GM10847 (cell line): ENCODE results near the gene INPPL1.

Source experiments
- POLR2A ChIP-seq: IDR thresholded peaks from 2 replicates; pipeline ENCODE4 v1.6.1; 2011; ENCODE audit not compliant: insufficient read length; ENCODE audit errors: extremely low read depth

INPPL1 gene, protein sequence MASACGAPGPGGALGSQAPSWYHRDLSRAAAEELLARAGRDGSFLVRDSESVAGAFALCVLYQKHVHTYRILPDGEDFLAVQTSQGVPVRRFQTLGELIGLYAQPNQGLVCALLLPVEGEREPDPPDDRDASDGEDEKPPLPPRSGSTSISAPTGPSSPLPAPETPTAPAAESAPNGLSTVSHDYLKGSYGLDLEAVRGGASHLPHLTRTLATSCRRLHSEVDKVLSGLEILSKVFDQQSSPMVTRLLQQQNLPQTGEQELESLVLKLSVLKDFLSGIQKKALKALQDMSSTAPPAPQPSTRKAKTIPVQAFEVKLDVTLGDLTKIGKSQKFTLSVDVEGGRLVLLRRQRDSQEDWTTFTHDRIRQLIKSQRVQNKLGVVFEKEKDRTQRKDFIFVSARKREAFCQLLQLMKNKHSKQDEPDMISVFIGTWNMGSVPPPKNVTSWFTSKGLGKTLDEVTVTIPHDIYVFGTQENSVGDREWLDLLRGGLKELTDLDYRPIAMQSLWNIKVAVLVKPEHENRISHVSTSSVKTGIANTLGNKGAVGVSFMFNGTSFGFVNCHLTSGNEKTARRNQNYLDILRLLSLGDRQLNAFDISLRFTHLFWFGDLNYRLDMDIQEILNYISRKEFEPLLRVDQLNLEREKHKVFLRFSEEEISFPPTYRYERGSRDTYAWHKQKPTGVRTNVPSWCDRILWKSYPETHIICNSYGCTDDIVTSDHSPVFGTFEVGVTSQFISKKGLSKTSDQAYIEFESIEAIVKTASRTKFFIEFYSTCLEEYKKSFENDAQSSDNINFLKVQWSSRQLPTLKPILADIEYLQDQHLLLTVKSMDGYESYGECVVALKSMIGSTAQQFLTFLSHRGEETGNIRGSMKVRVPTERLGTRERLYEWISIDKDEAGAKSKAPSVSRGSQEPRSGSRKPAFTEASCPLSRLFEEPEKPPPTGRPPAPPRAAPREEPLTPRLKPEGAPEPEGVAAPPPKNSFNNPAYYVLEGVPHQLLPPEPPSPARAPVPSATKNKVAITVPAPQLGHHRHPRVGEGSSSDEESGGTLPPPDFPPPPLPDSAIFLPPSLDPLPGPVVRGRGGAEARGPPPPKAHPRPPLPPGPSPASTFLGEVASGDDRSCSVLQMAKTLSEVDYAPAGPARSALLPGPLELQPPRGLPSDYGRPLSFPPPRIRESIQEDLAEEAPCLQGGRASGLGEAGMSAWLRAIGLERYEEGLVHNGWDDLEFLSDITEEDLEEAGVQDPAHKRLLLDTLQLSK

GRCh38 chr11:72224564-72225410 lies at the start of gene INPPL1:
TSS of gene INPPL1 (plus strand) at chr11:72224767. CDS start at chr11:72224985, 218 bp downstream.
- TF ChIP-seq POLR2A, result no peak

DNA sequence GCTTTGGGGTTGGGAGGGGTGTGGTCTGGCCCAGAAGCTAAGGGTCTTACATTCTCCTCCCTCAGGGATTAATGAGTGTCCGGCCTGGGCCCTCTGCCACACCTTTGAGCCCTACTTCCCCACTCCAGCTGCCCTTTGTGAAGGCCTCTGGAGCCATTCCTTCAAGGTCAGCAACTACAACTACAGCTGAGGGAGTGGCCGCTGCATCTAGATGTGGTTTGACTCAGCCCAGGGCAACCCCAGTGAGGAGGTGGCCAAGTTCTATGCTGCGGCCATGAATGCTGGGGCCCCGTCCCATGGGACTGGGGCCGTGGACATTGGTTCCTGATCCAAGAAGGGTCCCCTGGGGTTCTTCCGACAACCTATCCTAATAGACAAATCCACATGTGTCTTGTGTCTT lies 46.9 kb upstream of the INPPL1 start:
- no peak for TF ChIP-seq POLR2A

DNA sequence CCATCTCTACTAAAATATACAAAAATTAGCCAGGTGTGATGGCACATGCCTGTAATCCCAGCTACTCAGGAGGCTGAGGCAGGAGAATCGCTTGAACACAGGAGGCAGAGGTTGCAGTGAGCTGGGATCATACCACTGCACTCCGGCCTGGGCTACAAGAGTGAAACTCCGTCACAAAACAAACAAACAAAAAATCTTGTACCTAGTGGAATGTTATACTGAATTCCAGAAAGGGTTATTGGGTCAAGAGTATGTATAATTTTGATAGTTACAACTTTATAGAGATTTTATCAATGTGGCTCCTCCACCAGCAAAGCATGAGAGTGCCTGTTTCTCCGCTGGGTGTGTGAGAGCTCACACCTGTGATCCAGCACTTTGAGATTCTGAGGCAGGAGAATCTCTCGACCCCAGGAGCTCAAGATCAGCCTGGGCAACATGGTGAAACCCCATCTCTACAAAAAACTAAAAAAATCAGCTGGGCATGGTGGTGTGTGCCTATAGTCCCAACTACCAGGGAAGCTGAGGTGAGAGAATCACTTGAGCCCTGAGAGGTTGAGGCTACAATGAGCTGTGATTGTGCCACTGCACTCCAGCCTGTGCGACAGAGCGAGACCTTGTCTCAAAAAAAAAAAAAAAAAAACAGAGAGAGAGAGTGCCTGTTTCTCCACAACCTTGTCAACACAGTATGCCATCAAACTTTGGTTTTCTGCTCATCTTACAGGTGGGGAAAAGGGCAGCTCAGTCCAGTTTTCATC lies 45.3 kb upstream of the INPPL1 start:
- no peak for TF ChIP-seq POLR2A

- TF ChIP-seq POLR2A, result no peak
Measured at GRCh38 chr11:72179804-72180396, 44.7 kb upstream of the INPPL1 start.

DNA sequence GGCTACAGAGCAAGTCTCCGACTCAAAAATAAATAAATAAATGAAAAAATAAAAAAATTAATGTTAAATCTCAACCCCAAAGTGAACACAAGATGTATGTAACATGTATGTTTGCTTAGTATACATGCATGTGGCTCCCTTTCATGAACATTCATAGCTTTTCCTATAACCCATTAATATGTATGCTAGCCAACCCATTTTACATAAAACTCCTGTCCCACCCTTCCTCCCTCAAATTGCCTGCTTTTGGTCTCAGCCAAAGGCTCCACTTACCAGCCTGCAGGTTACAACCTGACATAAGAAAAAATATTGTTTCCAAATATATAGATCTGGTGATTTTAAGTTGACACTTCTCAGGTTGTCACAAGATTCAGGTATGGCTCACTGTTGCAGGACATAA lies 36.3 kb upstream of the INPPL1 start:
- TF ChIP-seq POLR2A, result no peak

- no peak for TF ChIP-seq POLR2A
Measured at GRCh38 chr11:72189455-72190250, 34.9 kb upstream of the INPPL1 start.

- no peak for TF ChIP-seq POLR2A
Measured at GRCh38 chr11:72190631-72191071, 33.9 kb upstream of the INPPL1 start.

- no peak for TF ChIP-seq POLR2A
Measured at GRCh38 chr11:72191961-72192381, 32.6 kb upstream of the INPPL1 start, which contains the start of gene FOLR1. TSS of gene FOLR1 (plus strand) at chr11:72192140. CDS start at chr11:72192174, 34 bp downstream.

- TF ChIP-seq POLR2A, result no peak
Measured at GRCh38 chr11:72195518-72196270, 28.9 kb upstream of the INPPL1 start.

GRCh38 chr11:72202571-72202970 lies 22.0 kb upstream of the INPPL1 start:
- no peak for TF ChIP-seq POLR2A

- TF ChIP-seq POLR2A, result no peak
Measured at GRCh38 chr11:72203163-72203562, 21.4 kb upstream of the INPPL1 start.

DNA sequence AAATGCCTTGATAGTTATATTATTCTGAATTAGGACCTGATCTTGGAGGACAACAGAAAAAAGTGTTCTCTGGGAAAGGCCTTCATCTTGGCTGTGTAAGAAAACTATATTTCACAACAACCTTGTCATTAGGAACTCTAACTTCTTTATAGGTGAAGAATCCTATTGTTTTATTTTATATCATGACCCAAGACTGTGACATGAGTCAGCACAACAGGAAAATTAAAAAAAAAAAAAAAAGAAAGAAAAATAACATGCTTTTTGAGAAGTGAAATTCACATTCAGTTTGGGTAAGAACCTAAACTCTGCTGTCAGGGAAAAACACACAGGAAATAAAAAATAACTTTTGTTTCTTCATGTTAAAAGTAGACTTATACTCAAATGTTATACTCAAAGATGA lies 19.7 kb upstream of the INPPL1 start:
- TF ChIP-seq POLR2A, result no peak
